Activated T-cell treated with anti-CD3 and anti-CD28 coated beads for 4 hours (primary cell): ENCODE measurements around the gene RXFP3.
"Not testable (repeated sequence)": the region's sequence is repeated elsewhere in the genome, so short reads cannot be mapped to it uniquely, and the experiment has no call there.

ENCODE experiments used
- DNase-seq: peaks from one replicate; pipeline ENCODE4 v3.0.0-alpha.2; 2020

The RXFP3 gene

DNA sequence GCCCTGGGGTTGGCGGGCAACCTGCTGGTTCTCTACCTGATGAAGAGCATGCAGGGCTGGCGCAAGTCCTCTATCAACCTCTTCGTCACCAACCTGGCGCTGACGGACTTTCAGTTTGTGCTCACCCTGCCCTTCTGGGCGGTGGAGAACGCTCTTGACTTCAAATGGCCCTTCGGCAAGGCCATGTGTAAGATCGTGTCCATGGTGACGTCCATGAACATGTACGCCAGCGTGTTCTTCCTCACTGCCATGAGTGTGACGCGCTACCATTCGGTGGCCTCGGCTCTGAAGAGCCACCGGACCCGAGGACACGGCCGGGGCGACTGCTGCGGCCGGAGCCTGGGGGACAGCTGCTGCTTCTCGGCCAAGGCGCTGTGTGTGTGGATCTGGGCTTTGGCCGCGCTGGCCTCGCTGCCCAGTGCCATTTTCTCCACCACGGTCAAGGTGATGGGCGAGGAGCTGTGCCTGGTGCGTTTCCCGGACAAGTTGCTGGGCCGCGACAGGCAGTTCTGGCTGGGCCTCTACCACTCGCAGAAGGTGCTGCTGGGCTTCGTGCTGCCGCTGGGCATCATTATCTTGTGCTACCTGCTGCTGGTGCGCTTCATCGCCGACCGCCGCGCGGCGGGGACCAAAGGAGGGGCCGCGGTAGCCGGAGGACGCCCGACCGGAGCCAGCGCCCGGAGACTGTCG is 976 bp downstream of the RXFP3 start:
- DNase-seq, result no peak

DNA sequence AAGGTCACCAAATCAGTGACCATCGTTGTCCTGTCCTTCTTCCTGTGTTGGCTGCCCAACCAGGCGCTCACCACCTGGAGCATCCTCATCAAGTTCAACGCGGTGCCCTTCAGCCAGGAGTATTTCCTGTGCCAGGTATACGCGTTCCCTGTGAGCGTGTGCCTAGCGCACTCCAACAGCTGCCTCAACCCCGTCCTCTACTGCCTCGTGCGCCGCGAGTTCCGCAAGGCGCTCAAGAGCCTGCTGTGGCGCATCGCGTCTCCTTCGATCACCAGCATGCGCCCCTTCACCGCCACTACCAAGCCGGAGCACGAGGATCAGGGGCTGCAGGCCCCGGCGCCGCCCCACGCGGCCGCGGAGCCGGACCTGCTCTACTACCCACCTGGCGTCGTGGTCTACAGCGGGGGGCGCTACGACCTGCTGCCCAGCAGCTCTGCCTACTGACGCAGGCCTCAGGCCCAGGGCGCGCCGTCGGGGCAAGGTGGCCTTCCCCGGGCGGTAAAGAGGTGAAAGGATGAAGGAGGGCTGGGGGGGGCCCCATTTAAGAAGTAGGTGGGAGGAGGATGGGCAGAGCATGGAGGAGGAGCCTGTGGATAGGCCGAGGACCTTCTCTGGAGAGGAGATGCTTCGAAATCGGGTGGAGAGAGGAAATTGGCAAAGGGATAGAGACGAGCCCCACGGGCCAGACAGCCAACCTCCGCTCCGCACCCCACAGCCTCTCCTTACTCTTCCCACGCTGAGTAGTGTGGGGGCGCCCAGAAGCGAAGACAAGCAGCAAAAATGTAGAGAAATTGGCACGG is 1.7 kb downstream of the RXFP3 start:
- DNase-seq, result no peak

GRCh38 chr5:33938507-33938796 is 2.3 kb downstream of the RXFP3 start:
- no peak for DNase-seq

DNA sequence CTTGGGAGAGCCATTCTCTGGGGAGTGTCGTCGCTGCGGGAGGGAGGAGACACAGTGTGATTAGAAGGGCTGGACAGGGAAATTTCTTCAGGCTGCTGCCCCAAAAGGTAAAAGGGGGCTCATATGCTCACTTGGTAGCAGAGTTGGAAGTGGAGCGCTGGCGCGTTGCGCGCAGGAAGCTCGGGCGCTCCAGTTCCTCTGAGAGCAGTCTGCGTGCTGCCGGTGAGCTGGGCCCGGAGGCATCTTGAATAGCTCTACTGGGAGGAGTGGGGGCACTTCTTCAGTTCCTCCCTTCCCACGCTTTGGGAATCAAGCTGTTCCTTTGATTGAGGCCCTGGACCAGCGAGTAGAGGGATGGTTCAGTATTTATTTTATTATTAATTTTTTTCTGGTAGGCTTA is 2.7 kb downstream of the RXFP3 start:
- no peak for DNase-seq

GRCh38 chr5:33939556-33940262 is 3.5 kb downstream of the RXFP3 start:
- no peak for DNase-seq

DNA sequence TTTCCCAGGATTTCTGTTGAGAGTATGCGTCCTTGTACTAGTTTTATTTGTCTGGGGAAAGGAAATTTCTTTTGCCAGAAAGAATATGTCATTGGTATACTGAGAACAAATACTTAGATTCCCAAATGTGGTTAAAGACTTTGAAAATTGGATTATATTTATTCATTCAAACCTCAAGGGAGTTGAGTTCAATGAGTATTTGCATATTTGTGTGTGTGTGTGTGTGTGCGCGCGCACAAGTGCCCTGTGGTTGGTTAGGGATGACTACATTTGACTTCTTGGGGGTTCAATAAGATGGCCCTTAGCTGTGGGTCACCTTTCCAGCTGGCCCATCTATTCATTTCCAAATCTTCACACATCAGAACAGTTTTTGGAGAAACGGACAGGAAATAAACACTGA is 4.9 kb downstream of the RXFP3 start:
- no peak for DNase-seq

- DNase-seq, result no peak
Measured at GRCh38 chr5:33944543-33945132, 8.5 kb downstream of the RXFP3 start.

DNA sequence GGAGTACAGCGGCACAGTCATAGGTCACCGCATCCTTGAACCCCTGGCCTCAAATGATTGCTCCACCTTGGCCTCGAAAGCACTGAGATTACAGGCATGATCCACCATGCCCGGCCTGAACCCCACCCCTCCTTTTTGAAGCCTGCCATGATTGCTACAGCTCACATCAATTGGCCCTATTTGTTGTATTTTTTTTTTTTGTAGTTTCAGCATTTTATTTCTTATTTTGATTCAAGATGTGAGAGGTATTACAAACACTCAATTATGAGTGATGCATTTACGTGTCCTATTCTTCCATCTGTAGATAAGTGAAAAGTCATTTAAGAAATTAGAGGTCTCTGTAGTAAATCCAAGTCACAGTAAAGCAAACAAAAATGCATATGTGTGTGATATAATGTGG is 16.0 kb downstream of the RXFP3 start:
- DNase-seq, result not testable (repeated sequence)

- no peak for DNase-seq
Measured at GRCh38 chr5:33957577-33958150, 21.5 kb downstream of the RXFP3 start.

- DNase-seq, result no peak
Measured at GRCh38 chr5:33958176-33958575, 22.0 kb downstream of the RXFP3 start.

GRCh38 chr5:33964132-33964700 is 28.0 kb downstream of the RXFP3 start:
- no peak for DNase-seq

DNA sequence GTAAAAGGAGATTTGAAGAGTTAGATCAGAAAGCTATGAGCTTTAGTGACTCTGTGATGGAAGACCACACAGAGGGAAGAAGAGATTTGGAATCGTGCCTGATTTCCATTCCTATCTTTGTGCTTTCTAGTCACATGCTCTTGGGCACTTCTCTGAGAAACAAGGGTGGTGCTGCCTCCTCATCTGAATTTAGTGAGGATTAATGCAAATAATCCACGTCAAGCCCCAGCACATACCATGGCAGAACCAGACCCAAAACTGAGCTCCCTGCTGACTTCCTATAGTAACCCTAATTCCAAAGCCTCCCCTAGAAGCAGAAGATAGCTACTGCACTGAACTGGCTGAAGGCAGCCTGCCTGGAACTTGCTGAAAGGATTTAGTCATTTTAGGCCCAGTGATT is 30.6 kb downstream of the RXFP3 start:
- DNase-seq, result no peak

DNA sequence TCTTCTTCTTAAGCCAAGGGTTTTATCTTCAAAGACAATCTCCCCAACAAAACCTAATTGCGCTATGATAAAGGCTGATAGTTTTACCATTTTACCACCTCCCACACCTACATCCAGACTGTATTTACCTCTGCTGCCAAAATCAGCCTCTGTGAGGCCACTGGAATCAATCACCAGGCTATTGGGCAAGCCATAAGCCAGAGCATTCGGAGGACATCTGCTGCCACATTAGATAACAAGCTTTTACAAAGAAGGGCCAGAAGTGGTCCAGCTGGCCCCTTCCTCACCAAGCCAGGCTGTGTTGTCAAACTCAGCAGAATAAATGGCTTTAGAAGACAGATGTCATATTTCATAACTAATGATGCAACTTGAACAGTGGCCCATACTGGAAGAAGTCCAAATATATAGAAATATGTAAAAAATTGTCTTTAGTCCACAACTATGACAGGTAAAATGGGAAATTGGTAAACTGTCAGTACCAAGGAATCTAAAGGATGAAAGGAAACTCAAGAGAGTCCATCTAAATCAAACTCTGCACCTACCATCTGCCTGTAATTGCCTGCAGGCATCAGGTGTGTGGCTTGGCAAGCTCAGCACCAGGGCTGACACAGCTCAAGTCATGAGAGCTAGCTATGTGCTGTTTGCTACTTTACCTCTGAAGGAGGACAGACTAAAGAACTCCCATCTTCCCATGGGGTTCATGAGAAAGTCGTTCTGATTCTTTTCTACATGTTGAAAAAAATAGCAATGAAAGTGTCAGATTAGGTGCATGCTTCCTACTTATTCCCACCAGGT is 32.2 kb downstream of the RXFP3 start:
- DNase-seq, result no peak

GRCh38 chr5:33969572-33970452 is 33.6 kb downstream of the RXFP3 start:
- no peak for DNase-seq

DNA sequence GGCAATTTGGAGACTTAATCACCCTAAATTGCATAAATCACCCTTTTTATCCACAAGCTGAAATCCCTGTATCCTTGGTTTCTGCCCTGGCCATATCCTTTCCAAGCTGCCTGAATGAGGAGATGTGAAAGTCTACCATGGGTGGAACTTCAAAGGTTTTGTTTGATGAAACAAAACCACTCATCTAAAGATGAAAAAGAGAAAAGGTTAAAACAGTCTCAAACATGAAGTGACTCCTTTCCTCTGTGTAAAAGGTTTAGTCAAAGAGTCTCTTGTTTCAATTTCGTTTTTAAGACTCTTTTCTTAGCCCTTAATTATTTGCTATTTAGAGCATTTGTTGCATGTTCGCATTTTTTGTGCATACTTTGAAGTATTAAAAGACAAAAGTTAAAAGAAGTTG is 37.1 kb downstream of the RXFP3 start:
- no peak for DNase-seq

GRCh38 chr5:33975852-33976251 is 39.7 kb downstream of the RXFP3 start:
- no peak for DNase-seq

DNA sequence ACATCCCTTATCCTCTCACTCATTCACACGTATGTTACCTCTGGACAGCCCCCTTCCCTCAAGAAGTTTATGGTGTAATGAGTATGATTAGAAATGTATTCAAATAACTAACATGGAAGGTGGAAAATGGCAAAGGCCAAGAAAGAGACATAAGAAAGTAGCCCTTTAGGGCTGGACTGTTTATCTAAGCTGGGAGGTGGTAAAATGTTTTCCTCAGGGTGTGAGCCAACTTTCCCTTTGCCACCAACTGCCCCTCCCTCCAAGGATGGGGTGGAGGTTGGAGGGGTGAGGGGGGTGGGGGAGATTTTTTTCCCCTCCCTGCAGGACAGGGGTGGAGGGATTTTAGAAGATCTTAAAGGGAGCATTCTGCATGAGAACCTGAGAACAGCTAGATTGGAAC is 40.1 kb downstream of the RXFP3 start:
- DNase-seq, result no peak

DNA sequence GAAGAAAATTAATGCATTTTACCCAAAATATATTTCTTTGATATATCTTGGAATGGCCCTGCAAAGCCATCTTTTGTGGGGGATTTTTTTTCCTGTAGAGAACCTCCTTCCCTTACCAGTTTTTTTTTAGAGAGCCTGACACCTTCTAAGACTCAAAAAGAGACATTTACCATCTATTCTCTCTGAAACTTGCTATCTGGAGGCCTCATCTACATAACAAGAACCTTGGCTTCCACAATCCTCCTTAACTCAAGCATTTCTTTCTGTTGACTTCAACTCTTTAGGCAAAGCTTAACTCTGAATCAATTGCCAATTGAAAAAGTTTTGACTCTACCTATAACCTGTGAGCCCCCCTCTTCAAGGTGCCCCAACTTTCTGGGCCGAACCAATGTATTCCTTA is 42.1 kb downstream of the RXFP3 start:
- no peak for DNase-seq

DNA sequence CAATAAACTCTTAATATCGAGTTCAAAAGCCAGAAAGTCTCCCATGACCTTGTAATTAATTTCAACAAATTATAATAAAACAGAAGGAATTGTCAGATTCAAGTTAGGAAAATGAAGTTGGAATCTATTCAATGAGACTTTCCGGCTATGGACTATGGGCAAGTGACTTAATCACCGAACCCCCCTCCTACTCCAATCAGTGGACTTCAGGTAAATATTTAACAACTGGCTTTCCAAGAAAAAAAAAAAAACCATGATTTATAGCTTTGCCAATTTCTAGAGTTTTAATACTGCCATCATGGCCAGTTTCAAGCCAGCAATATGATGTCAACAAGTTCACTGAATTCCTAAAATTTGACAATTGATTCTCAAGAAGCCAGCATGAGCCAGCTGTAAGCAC is 43.8 kb downstream of the RXFP3 start:
- DNase-seq, result no peak

DNA sequence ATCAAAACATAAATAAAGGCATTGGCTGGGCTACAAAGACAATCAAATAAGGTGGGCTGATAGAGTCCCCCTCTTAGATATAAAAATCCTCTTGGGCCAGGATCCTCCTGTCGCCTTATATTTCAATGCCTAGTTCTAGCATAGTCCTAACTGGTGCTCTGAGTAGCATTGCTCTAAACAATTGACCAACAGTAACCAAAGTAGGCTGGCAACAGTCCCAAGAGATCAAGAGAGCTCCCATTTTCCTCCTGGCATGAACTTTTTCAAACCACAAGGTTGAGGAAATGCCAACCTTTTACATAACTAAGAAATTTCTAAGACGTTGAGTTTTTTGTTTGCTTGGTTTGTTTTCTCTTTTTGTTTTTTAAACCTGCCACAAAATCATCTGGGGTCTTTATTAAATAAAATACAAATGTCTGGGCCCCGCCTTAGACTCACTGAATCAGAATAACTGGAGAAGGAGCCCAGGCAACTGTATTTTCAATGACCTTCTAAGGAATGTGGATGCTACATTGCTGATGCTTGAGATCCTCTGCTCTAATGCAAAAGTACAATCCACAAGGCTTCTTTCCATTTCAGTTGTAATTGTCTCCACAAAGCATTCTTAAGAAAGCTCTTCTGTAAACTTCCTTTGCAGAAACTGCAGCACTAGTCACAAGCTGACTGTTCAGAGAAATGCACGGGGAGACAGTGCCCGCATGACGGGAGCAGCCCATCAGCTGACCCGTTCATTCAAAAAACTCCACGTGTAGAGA is 45.4 kb downstream of the RXFP3 start:
- DNase-seq, result no peak
